Measurements from ENCODE around the gene NR6A1.

The NR6A1 gene

DNA sequence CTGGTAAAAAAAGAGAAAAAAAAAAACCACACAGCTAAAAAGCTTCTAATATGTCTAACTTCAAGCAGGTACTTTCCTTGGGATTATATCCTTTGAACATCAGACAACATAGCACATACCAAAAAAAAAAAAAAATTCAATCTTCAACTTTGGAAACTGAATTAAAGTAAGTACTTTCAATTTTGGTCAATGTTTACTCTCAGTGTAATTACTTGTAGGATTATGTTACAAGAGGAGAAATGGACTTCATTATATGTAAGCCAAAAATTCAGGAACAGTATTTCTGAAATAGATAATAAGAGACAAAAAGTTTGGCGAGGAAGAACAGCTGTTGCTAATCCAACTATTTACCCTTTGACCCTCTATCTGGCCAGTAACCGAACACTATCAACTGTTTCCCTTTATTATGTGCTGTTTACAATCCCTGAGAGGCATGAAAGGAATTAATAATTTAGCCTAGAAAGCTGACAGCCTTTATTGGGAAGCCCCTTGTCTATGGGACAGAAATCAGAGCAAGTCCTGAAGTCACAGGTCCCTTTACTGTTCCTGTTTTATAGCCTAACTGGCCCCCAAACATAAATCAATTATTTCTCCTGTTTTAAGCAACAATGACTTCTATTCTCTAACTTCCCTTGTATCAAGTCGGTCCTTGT is 46.6 kb downstream of the NR6A1 start:
- DNase-seq (ENCODE audit: low spot score): no peak

DNA sequence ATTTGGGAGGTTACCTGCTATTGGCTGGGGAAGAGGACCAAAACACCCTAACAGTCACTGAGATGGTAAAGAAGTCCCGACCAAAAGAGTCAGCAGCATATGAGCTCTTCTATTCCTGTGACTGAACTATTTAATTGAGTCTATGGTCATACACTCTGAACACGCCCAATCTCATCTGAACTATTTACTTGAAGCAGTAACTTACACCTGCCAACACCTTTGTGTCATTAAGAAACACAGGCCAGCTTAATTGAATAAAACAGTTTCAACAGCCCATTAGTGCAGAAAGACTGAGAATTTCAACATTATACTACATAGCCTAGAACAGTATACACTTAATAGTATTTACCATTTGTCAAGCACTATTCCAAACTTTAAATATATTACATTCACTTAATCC is 47.8 kb downstream of the NR6A1 start:
- no peak for DNase-seq (ENCODE audit: low spot score)

DNA sequence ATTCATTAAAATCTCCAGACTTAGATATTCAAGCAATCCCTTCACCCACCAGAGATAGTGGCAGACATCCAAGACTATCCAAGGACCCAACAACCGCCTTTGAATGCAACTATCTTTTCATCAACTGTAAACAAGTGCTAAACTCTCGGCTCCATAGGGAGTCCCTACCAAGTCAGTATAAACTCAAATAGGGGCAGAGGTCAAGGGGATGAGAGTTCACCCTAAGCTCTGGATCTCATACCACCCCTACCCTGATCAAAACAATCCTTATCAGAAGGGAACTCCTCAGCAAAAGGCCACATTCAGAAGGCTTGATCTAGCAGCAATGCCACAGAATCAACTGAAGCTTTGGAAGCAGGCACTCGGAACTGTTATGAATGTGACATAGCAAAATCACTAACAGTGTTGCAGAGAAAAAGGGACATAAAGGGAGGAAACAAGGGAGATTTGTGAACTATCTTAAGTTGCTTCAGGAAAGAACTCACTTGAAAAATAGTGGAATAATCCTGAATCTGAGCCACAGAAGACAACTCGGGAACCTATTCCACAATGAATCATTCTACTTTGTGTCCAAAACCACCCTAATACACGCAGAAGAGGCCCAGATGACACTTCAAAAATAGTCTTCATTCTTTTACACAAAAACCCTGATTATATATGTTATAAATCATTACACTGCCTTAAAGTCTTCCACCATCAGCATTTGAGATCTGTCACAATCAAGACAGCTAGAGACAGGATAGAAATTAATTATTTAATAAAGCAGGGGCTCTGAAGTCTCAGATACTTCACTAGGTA is 49.8 kb downstream of the NR6A1 start:
- no peak for DNase-seq (ENCODE audit: low spot score)

DNA sequence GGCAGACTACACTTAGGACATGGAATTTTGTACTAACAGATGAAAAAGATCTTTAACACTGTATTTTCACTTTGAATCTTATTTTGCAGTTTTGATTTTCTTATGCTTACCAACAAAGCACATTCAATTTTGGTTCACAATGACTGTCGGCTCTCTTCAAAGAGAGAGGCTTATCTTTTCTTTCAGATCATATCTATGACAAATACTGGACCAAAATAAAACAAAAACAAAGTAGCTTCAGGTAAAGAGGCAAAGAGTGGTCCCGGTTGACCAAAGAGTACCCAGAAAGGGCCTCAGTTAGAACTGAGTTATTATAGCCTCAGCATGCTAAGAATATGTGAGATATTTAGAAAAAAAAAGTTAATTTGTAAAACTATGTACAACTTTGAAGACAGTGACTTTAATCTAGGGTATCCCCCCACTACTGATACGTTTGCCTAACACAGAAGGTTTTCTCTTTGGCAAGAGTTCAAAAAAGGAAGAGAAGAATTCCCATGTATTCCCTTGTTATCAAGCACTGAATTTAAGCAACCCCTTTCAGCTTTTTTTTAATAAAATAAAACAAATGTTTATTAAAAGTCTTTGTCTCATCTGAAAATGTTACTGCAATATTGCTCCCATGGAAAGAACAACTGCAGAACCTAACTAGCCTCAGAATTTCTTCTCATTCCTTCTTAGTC is 50.5 kb downstream of the NR6A1 start:
- no peak for DNase-seq (ENCODE audit: low spot score)

DNA sequence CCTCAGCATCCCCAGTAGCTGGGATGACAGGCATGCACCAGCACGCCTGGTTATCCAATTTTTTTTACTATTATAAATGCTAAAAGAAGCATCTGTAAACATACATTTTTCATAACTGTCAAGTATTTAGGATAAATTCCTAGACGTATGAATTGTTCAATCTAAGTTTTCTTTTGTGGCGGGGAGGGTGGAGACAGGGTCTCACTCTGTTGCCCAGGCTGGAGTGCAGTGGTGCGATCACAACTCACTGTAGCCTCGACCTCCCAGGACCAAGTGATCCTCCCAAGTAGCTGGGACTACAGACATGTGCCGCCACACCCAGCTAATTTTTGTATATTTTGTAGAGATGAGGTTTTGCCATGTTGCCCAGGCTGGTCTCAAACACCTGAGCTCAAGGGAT is 52.2 kb downstream of the NR6A1 start:
- no peak for DNase-seq (ENCODE audit: low spot score)

DNA sequence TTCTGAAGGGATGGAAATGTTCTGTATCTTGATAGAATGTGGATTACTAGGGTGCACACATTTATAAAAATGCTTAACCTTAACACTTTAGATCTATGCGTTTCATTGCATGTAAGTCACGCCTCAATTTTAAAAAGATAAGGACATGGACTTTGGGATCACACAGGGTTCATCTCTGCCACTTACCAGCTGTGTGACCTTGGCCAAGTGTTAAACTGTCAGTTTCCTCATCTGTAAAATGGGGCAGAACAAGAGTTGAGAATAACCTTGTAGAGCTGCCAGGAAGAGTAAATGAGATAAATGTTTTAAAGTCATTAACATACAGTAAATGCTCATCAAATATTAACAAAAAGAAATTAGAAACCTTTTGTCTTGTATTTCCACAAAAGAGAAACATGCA is 53.5 kb downstream of the NR6A1 start:
- DNase-seq (ENCODE audit: low spot score): no peak

DNA sequence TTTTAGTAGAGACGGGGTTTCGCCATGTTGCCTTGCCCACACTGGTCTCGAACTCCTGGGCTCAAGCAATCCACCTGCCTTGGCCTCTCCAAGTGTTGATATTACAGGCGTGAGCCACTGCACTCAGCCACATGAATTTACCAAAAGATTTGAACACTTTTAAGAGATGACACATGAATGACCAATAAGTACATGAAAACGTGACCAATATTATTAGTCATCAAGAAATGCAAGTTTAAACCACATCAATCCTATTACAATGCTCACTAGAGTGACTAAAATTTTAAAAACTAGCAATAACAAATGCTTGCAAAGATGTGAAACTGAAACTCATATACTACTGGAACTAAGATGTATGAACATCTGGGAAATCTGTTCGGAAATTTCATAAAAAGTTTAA is 54.3 kb downstream of the NR6A1 start:
- peak; percentile 56 for DNase-seq (ENCODE audit: low spot score)

DNA sequence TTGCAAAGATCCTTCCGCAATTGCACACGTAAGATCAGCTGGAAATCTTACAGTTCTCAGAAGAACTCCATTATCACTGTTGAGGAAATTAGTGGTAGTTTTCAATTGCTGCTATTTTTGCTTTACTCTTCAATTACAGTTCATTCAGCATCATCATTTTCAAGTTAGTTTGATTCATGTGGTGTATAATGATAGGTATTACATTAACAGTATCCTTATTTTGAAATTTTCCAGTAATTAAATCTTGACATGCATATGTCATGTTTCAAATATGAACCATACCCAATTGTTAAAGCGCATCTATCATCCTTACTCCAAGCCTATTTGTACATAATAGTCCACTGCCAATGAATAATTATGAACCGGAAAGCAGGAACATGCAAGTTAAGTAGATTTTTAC is 60.3 kb downstream of the NR6A1 start:
- no peak for DNase-seq (ENCODE audit: low spot score)

DNA sequence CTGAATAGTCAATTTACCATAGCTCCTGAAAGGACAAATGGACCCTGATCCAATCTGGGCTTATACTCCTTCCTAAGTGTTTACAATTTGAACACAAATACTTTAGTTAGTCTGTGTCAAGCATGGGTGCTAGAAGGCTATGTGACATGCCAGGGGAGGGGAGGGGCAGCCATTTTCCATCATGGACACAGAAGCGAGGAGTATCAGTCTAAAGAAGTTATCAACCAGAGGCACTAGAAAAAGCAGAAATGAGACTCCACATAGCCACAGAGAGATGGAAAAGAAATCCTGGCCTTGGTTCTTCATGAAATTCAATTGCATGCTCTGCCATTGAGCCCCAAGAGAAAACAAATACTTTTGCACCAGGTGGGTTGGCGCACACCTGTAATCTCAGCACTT is 61.8 kb downstream of the NR6A1 start:
- DNase-seq (ENCODE audit: low spot score): no peak

DNA sequence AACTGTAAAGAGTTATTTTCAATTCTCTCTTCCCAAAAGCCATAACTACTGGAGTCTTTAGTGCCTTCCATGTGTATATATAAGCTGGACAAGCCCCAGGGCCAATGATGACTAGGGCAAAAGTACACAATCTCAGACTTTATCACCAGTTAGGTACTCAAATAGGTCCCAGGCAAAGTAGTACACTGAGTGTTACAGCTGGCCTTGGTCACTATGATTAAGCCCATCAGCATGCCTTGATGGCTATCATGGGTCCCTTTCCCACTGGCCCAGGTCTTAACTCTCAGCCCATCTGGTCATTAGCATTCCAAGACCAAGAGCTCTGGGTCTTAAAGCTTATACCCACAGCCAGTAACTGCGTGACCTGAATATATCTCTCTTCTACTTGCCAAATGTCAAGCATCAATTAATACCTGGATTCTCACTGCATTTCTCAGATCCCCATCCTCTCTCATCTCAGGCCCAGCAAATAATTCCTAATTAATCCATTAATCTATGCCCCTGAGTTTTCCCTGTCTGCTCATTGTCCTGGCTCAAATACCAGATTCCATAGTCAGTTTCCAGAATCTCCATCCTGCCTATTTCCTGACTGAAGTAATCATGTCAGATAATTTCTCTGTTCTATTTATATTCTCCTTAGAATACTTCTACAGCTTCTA is 62.3 kb downstream of the NR6A1 start:
- peak; percentile 63 for DNase-seq (ENCODE audit: low spot score)

DNA sequence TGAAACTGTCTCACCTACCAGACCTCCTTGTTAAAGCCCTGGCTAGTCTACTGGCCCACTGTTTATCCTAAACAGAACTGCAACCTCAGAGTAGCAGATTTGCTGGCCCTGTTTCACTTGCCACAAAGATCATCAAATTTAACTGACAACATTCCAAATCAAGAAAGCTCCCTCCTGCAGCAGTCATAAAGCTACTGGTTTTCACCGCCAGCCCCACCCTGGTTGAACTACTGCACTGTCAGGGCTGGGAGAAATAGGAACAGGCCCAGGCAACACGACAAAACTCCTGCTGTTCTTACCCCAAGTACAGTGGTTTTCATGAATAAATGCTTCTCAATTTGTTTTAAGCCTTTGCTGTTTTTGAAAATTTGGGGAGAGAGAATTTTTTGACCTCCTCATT is 63.0 kb downstream of the NR6A1 start:
- DNase-seq (ENCODE audit: low spot score): no peak

DNA sequence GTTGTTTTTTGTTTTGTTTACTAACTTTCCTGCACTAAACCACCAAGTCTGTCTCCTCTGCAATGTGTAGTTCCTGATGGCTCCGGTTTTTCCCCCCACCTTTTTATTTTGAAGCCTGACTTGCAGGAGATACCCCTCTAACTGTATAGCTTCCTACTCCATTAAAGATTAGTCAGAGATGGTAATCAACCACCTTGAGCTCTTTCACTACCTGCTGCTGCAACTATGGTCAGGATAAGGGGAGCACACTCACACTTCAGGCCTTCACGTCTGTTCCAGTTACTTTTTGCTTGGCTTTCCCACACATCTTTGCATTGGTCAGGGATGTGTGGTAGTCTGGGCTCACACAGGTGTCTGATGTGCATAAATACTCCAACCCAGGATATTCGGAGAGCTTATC is 63.4 kb downstream of the NR6A1 start:
- DNase-seq (ENCODE audit: low spot score): peak; percentile 32

DNA sequence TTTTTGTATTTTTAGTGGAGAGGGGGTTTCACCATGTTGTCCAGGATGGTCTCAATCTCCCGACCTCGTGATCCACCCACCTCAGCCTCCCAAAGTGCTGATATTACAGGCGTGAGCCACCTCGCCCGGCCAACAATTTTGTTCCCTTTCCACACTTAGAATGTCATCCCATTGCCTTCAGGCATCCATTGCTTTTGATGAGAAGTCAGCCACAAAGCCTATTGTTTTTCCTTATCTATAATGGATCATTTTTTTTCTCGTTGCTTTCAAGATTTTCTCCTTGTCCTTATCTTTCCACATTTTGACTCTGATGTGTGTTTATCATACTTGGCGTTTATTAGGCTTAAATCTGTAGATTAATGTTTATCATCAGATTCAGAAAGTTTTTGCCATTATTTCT is 64.4 kb downstream of the NR6A1 start:
- DNase-seq (ENCODE audit: low spot score): no peak

DNA sequence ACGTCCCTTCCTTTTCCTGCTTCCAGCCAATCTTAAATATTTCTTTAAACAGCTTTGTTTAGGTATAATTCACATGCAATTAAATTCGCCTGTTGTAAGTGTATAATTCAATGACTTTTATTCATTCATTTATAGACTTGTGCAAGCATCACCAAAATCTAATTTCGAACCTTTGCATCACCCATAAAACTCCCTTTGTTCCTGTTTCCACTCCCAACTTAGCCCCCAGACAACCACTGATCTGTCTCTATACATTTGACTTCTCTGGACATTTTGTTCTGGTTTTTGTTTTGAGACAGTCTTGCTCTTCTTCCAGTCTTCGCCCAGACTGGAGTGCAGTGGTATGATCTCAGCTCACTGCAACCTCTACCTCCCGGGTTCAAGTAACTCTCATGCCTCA is 71.5 kb downstream of the NR6A1 start:
- no peak for DNase-seq (ENCODE audit: low spot score)

DNA sequence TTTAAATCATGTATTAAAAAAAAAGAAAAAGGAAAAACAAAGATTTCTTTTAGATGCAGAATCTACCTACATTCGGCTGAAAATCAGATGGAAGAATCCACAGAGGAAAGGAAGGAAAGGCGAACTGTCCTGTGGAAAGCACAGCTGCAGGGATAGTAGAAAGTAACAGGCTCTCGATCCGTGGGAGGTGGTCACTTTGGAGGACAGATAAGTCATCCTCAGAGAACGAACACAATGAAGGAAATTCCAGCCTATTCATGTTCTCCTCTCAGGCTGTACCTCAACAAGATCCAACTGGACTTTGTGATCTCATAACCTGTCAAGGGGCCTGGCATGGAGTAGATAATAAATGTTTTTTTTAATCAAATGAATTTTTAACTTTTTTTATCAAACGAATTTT is 72.8 kb downstream of the NR6A1 start:
- peak; percentile 67 for DNase-seq (ENCODE audit: low spot score)

DNA sequence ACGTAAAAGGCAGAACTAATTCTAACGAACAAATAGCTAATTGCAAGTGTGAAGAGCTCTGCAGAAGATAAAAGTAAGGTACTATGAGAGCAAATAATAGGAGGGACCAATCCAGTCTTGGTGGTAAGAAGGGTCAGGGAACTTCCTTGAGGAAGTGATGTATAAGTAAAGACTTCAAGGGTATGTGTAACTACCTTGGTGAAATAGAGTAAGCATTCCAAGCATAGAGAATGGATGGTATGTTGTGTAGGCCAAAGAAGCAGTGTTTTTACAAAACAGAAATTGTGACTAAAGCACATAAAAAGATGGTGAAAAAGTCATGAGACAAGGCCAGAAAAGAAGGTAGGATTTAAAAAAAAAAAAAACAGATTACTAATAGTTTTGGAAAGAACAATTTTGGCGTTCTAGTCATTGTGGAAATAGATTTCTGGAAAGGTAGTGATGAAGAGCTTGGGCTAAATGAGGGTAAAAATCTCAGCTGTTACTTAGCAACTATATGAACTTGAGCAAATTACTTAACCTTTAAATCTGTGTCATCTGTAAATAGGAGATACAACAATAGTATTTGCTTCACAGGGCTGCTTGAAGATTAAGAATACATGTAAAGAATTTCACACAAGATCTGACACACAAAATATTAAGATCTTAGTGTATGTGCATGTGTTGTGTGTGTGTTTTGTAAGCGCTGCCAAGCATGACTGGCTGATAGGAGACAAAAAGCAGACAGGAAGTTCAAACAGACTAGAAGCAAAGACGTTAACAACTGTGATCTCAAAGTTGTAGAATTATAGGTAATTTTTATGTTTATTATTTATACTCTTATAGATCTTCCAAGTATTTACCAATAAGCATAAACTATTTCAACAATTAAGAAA is 73.5 kb downstream of the NR6A1 start:
- DNase-seq (ENCODE audit: low spot score): peak; percentile 61

DNA sequence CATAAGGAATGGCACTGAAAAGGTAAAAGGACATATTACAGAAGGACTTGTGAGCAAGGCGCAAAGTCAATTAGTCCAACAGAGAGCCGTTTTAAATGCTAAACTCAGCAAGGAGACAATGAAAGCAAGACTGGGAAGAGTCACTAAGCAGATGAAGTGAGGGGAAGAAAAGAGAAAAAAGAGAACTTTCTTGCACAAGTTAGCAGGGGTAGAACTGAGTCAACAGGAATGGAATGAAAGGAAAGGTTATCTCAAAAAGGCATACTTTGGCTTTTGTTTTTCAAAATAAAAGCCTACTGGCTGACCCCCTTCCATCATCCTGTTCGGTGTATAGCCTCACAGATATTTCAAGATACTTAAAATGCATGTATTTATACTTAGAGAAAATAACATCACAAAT is 75.0 kb downstream of the NR6A1 start:
- peak; percentile 26 for DNase-seq (ENCODE audit: low spot score)

DNA sequence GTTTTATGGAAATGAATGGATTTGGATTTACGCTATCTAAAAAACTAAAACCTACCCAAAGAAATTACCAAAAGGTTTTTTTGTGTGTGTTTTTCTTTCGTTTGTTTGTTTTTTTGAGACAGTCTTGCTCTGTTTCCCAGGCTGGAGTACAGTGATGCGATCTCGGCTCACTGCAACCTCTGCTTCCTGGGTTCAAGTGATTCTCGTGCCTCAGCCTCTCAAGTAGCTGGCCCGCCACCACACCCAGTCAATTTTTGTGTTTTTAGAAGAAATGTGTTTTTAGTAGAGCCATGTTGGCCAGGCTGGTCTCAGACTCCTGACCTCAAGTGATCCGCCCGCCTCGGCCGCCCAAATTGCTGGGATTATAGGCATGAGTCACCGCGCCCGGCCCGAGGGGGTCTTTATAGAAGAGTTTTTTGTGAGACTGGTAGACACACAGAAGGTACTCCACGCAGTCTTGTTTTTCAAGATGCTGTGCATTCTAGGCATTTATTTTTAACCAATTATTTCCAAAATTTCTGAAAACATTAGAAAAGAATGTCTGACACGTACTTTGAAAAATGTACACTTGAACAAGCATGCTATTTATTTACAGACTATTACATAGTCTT is 75.7 kb downstream of the NR6A1 start:
- peak; percentile 21 for DNase-seq (ENCODE audit: low spot score)

DNA sequence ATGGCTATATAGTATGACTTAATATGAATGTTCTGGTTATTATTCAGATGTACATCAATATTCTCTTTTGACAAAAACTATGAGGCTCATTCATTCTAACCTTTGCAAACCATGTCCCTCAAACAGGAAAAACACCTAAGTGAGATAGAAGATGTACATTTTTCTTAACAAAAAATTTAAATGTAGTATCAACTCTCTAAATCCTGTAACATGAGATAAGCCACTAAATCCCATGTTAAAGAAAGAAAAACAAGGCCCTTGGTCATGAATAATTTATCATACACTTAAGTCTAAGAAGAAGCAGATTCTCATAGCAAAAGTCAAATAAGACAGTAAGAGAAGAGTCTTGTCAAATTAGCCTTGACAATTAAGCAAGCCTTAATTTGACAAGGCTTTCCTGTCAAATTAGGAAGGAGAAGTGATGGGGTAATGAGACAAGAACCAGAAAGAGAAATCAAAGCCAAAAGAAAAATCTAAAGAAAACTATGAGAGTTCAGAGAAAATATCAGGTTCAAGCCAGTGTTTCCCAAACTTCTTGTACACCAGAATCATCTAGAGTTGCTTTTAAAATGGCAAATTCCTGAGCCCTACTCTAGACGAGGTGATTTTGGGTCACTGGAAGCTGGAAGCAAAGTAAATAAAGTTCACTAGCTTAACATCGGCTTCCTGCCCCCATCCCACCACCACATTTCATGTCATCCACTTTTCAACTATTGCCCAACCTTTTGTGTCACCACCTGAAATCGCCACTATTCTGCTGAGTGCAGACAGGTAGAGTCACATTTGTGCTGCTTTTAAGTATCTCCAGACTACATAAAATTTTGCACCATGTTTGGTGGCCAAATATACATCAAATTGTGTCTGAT is 76.5 kb downstream of the NR6A1 start:
- DNase-seq (ENCODE audit: low spot score): no peak

DNA sequence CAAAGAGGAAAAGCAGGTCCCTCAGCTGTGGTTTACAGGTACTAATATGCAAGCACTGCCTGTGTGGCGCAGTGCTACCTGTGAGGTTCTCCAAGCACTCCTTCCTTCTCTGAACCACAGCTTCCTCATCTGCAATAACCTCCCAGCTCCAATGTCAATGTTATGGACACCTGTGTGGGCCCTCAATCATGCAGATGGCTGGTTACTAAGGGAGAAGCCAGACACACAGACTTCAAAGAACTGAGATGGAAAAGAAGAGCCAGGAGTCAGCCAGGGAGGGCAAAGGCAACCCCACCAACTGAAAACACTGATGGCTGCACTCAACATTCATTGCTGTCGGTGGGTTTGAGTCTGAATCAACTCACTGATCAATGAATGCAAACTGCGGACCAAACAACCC is 77.7 kb downstream of the NR6A1 start:
- no peak for DNase-seq (ENCODE audit: low spot score)

Measured in kidney tubule cell (primary cell).